HCT116 (cell line): ENCODE results near the gene HOXB7.

Source experiments
- EZH2 ChIP-seq: fragments of 200-600 bp; sonication (generic); IDR thresholded peaks from 2 replicates; pipeline ENCODE4 v1.6.1; 2017; ENCODE audit warnings: antibody characterized with exemption, mixed run types
- EZH2phosphoT487 ChIP-seq: fragments of 200-600 bp; IDR thresholded peaks from 2 replicates; pipeline ENCODE4 v1.6.1; 2018; ENCODE audit warnings: antibody characterized with exemption, borderline replicate concordance
- ZNF274 ChIP-seq: fragments of 200-500 bp; sonication (Bioruptor generic); IDR thresholded peaks from 2 replicates; pipeline ENCODE4 v1.6.1; 2014; ENCODE audit warnings: mild to moderate bottlenecking, low read depth, low read length, inconsistent platforms
- TF ChIP-seq, protein P1 (sequence below), 3 experiments: fragments of 200-600 bp in 1 of 3; sonication (generic) in 1 of 3; IDR thresholded peaks in 2 of 3; conservative IDR thresholded peaks in 1 of 3; 2 replicates each; pipeline ENCODE4 v1.5.1; 2012 to 2017; ENCODE audit warnings: low read depth in 2 of 3, low read length in 2 of 3, antibody characterized with exemption in 1 of 3, borderline replicate concordance in 1 of 3, control low read depth in 1 of 3, mild to moderate bottlenecking in 1 of 3, mixed read lengths in 1 of 3, mixed run types in 1 of 3, moderate library complexity in 1 of 3; ENCODE audit not compliant: insufficient read depth in 1 of 3

DNA sequence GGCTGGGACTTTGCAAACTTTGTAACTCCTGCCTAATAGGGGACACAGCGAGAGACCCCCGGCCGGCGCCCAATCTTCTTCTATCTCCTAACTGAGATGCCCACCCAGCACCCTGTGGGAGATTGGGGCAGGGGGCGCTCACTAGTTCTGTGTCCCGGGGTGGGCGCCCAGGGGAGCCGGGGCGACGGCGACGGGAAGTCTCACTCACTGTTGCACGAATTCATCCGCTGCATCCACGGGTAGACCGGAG is 13.4 kb downstream of the HOXB7 start:
- no peak for TF ChIP-seq ZNF274
- no peak for TF ChIP-seq EZH2phosphoT487
- TF ChIP-seq, protein P1, sequence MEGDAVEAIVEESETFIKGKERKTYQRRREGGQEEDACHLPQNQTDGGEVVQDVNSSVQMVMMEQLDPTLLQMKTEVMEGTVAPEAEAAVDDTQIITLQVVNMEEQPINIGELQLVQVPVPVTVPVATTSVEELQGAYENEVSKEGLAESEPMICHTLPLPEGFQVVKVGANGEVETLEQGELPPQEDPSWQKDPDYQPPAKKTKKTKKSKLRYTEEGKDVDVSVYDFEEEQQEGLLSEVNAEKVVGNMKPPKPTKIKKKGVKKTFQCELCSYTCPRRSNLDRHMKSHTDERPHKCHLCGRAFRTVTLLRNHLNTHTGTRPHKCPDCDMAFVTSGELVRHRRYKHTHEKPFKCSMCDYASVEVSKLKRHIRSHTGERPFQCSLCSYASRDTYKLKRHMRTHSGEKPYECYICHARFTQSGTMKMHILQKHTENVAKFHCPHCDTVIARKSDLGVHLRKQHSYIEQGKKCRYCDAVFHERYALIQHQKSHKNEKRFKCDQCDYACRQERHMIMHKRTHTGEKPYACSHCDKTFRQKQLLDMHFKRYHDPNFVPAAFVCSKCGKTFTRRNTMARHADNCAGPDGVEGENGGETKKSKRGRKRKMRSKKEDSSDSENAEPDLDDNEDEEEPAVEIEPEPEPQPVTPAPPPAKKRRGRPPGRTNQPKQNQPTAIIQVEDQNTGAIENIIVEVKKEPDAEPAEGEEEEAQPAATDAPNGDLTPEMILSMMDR (IDR thresholded peaks at IDR 0.05 in 2 of 3, conservative IDR thresholded peaks at IDR 0.05 in 1 of 3; ENCODE audit: borderline replicate concordance in 1 of 3, insufficient read depth in 1 of 3, low read depth in 2 of 3, low read length in 2 of 3): no peak
- TF ChIP-seq EZH2: no peak
